ENCODE data around the gene ELMOD3.

GRCh38 chr2:85427300-85427835 lies 72.8 kb downstream of the ELMOD3 start:
- TF ChIP-seq CTCF (IDR thresholded peaks at IDR 0.05) (no peak), POLR2A (IDR thresholded peaks at IDR 0.05; ENCODE audit: low read length) (no peak), MAX (IDR thresholded peaks at IDR 0.05) (no peak), EP300 (IDR thresholded peaks at IDR 0.05) (no peak), PBX3 (IDR thresholded peaks at IDR 0.05) (no peak), HDAC2 (IDR thresholded peaks at IDR 0.05) (no peak), MAZ (IDR thresholded peaks at IDR 0.05; ENCODE audit: borderline replicate concordance, low read depth, low read length) (no peak)

Measured in A549 (cell line).